Measurements from ENCODE around the gene HMCN1. TPM values are rescaled to one million over a fixed set of nuclear protein-coding genes. Genes with fewer than 3 reads are reported as not detected.
A peak's percentile ranks its signal among the peaks of the same experiment; 100 is the strongest.

Gene HMCN1
- polyA plus RNA-seq, 1 of the 3 experiments (the other 2 are of a cell fraction), result 59.5 TPM

DNA sequence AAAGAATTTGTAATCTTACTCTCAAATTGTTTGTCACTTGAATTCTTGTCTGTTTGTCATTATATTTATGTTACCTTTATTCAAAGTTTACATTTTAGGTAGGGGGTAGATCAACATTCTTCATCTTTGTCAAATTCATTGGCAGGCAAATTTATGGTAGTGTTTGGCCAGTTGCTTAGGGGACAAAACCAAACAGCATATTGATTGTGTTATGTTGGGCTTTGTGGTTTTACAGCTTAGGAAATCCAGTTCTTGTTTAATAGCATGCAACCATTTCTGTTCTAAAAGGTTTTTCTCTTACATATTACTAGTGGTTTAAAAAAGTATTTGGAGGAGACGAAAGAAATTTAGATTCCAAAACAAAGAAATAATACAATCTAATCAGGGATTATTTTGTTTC lies 91.4 kb downstream of the HMCN1 start:
- Histone ChIP-seq H3K27ac (ENCODE audit: low read depth in 2 of 2, low read length in 1 of 2) (peak overlapping the region; percentile 19 to 30; a peak in 2 of 4 replicates), H3K36me3 (replicated peaks in 1 of 2; ENCODE audit: control insufficient read depth in 1 of 2, insufficient read depth in 2 of 2, low read length in 1 of 2) (no peaks in the 10 kb centered on the region), H3F3A (replicated peaks; ENCODE audit: insufficient read depth) (no peaks in the 10 kb centered on the region), H3K9ac (no peak overlapping the region), H3K4me1 (ENCODE audit: control insufficient read depth in 1 of 2, insufficient read depth in 2 of 2, low read depth in 1 of 2, low read length in 1 of 2) (peaks cover 0 to 4% of the 10 kb centered on the region in 2 experiments; a peak in 1 of 4 replicates), H3K4me2 (no peak overlapping the region), H3K79me2 (ENCODE audit: insufficient read depth) (no peaks in the 10 kb centered on the region), H3K9me3 (no peaks in the 10 kb centered on the region), H3K9me2 (no peaks in the 10 kb centered on the region), H2AFZ (ENCODE audit: low read depth) (no peak overlapping the region), H3K4me3 (ENCODE audit: low read depth in 2 of 2, low read length in 1 of 2) (no peak overlapping the region), H3K27me3 (ENCODE audit: insufficient read depth) (no peaks in the 10 kb centered on the region; the same call in 1 of the 2 replicates), H4K20me1 (ENCODE audit: insufficient read depth) (no peaks in the 10 kb centered on the region)
- TF ChIP-seq NFIC (IDR thresholded peaks at IDR 0.05; ENCODE audit: borderline replicate concordance) (no peak), ELF1 (IDR thresholded peaks at IDR 0.05) (no peak), MXI1 (IDR thresholded peaks at IDR 0.05; ENCODE audit: low read depth, low read length) (no peak), SMC3 (IDR thresholded peaks at IDR 0.05; ENCODE audit: low read depth, low read length) (no peak), EP300 (IDR thresholded peaks at IDR 0.05; ENCODE audit: borderline replicate concordance in 1 of 2, low read depth in 1 of 2, low read length in 1 of 2) (no peak), CHD2 (IDR thresholded peaks at IDR 0.05; ENCODE audit: low read length, partially characterized antibody) (no peak)
- no peak for DNase-seq
- ChIA-PET CTCF (no interaction called here), POLR2A (no interaction called here)
- WGBS (ENCODE audit: low lambda C conversion rate), result 10% methylated on average over 1 of the region's 1 CpG

DNA sequence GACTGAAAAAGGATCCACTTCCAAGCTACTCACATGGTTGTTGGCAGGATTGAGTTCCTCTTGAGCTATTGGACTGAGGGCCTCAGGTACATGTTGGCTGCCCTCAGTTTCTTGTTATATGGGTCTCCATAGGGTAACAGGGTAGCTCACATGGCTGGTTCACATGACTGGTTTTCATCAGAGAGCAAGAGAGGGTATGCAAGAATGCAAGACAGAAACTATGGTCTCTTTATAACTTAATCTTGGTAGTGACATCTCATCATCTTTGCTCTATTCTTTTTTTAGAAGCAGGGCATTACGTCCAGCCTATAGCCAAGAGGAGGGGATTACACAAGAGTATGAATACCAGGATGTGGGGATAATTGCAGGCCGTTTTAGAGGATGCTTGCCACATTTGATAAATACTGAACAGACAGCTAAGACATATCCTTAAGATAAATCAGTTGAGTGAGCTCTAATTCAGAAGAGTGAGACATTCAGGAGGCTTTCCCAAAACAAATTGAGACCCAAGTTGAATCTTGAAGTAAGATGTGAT lies 100.2 kb downstream of the HMCN1 start:
- TF ChIP-seq RAD21 (IDR thresholded peaks at IDR 0.05; ENCODE audit: low read length), result no peak
- TF ChIP-seq TEAD4 (IDR thresholded peaks at IDR 0.05; ENCODE audit: borderline replicate concordance, insufficient read depth), result no peak
- TF ChIP-seq FOSL2 (IDR thresholded peaks at IDR 0.05; ENCODE audit: borderline replicate concordance, low read depth), result no peak
- no peak for TF ChIP-seq CHD2 (IDR thresholded peaks at IDR 0.05; ENCODE audit: low read length, partially characterized antibody)
- TF ChIP-seq, protein P1, sequence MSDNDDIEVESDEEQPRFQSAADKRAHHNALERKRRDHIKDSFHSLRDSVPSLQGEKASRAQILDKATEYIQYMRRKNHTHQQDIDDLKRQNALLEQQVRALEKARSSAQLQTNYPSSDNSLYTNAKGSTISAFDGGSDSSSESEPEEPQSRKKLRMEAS (IDR thresholded peaks at IDR 0.05; ENCODE audit: low read depth), result no peak
- no peak for TF ChIP-seq FOXJ3 (CRISPR knock-in tag; IDR thresholded peaks at IDR 0.05)
- TF ChIP-seq GATA2 (CRISPR knock-in tag; IDR thresholded peaks at IDR 0.05), result no peak
- Histone ChIP-seq H3K27ac (ENCODE audit: low read depth in 2 of 2, low read length in 1 of 2) (no peak overlapping the region), H3F3A (replicated peaks; ENCODE audit: insufficient read depth) (no peaks in the 10 kb centered on the region), H3K4me3 (ENCODE audit: low read depth in 2 of 2, low read length in 1 of 2) (no peak overlapping the region), H4K20me1 (ENCODE audit: insufficient read depth) (no peaks in the 10 kb centered on the region), H3K36me3 (replicated peaks in 1 of 2; ENCODE audit: control insufficient read depth in 1 of 2, insufficient read depth in 2 of 2, low read length in 1 of 2) (no peaks in the 10 kb centered on the region), H2AFZ (ENCODE audit: low read depth) (no peak overlapping the region), H3K4me2 (no peak overlapping the region), H3K79me2 (ENCODE audit: insufficient read depth) (no peaks in the 10 kb centered on the region; the same call in 1 of the 2 replicates), H3K9ac (no peak overlapping the region), H3K9me3 (no peaks in the 10 kb centered on the region), H3K9me2 (no peaks in the 10 kb centered on the region), H3K27me3 (ENCODE audit: insufficient read depth) (no peaks in the 10 kb centered on the region; the same call in 1 of the 2 replicates), H3K4me1 (ENCODE audit: control insufficient read depth in 1 of 2, insufficient read depth in 2 of 2, low read depth in 1 of 2, low read length in 1 of 2) (peaks cover 8 to 22% of the 10 kb centered on the region in 2 experiments; a peak in 3 of 4 replicates)
- WGBS (ENCODE audit: low lambda C conversion rate), result 9% methylated on average over 2 of the region's 2 CpGs
- DNase-seq, result no peak
- ChIA-PET CTCF (no interaction called here), POLR2A (no interaction called here)

DNA sequence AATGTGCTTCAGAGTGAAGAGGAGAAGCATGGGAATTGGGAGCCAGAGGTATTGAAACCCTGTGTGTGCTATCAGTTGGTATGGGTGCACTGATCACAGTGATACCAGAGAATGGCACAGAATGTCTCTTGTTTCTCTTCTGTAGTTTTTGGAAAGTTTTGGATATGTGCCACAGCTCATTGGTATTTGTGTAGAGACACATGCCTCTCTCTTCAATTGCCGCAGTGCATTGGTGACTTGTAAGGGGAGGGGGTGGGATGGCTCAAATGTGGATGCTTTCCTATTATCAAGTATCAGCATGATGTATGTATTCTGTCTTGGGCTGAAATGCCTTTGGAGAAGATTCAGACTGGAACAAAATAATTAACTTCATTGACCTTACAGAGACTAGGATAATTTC lies 101.0 kb downstream of the HMCN1 start:
- no peak overlapping the region for H3K4me2 ChIP-seq
- H3K9me2 ChIP-seq, result no peaks in the 10 kb centered on the region
- H3K36me3 ChIP-seq (replicated peaks in 1 of 2; ENCODE audit: control insufficient read depth in 1 of 2, insufficient read depth in 2 of 2, low read length in 1 of 2), result no peaks in the 10 kb centered on the region
- H3K27me3 ChIP-seq (ENCODE audit: insufficient read depth), result no peaks in the 10 kb centered on the region; the same call in 1 of the 2 replicates
- H3F3A ChIP-seq (replicated peaks; ENCODE audit: insufficient read depth), result no peaks in the 10 kb centered on the region
- H3K4me1 ChIP-seq (ENCODE audit: control insufficient read depth in 1 of 2, insufficient read depth in 2 of 2, low read depth in 1 of 2, low read length in 1 of 2), result peaks cover 8 to 28% of the 10 kb centered on the region in 2 experiments; a peak in 3 of 4 replicates
- CTCF ChIA-PET, result no interaction called here
- H3K27ac ChIP-seq (ENCODE audit: low read depth in 2 of 2, low read length in 1 of 2), result no peak overlapping the region
- H3K4me3 ChIP-seq (ENCODE audit: low read depth in 2 of 2, low read length in 1 of 2), result no peak overlapping the region
- WGBS (ENCODE audit: low lambda C conversion rate), result 67% methylated on average over 1 of the region's 1 CpG
- no peak overlapping the region for H3K9ac ChIP-seq
- POLR2A ChIA-PET, result no interaction called here
- H3K9me3 ChIP-seq, result no peaks in the 10 kb centered on the region
- no peaks in the 10 kb centered on the region for H4K20me1 ChIP-seq (ENCODE audit: insufficient read depth)
- H3K79me2 ChIP-seq (ENCODE audit: insufficient read depth), result no peaks in the 10 kb centered on the region; the same call in 1 of the 2 replicates
- no peak for DNase-seq
- no peak overlapping the region for H2AFZ ChIP-seq (ENCODE audit: low read depth)
- TF ChIP-seq MXI1 (IDR thresholded peaks at IDR 0.05; ENCODE audit: low read depth, low read length) (no peak), GABPA (IDR thresholded peaks at IDR 0.05; ENCODE audit: low read depth) (no peak), GATA2 (CRISPR knock-in tag; IDR thresholded peaks at IDR 0.05) (no peak), SMC3 (IDR thresholded peaks at IDR 0.05; ENCODE audit: low read depth, low read length) (no peak), FOSL2 (IDR thresholded peaks at IDR 0.05; ENCODE audit: borderline replicate concordance, low read depth) (no peak), CHD2 (IDR thresholded peaks at IDR 0.05; ENCODE audit: low read length, partially characterized antibody) (no peak), TEAD4 (IDR thresholded peaks at IDR 0.05; ENCODE audit: borderline replicate concordance, insufficient read depth) (no peak), NRF1 (IDR thresholded peaks at IDR 0.05; ENCODE audit: low read depth, low read length) (no peak)
- TF ChIP-seq, protein P2, sequence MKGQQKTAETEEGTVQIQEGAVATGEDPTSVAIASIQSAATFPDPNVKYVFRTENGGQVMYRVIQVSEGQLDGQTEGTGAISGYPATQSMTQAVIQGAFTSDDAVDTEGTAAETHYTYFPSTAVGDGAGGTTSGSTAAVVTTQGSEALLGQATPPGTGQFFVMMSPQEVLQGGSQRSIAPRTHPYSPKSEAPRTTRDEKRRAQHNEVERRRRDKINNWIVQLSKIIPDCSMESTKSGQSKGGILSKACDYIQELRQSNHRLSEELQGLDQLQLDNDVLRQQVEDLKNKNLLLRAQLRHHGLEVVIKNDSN (IDR thresholded peaks at IDR 0.05; ENCODE audit: borderline replicate concordance, low read depth), result no peak
- TF ChIP-seq, protein P3, sequence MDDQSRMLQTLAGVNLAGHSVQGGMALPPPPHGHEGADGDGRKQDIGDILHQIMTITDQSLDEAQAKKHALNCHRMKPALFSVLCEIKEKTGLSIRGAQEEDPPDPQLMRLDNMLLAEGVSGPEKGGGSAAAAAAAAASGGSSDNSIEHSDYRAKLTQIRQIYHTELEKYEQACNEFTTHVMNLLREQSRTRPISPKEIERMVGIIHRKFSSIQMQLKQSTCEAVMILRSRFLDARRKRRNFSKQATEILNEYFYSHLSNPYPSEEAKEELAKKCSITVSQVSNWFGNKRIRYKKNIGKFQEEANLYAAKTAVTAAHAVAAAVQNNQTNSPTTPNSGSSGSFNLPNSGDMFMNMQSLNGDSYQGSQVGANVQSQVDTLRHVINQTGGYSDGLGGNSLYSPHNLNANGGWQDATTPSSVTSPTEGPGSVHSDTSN (IDR thresholded peaks at IDR 0.05), result no peak
- TF ChIP-seq, protein P1 (IDR thresholded peaks at IDR 0.05; ENCODE audit: low read depth), result no peak
